Testis (tissue), 3 donors: ENCODE data around the gene AGXT. TPM values are rescaled to one million over a fixed set of nuclear protein-coding genes. Genes with fewer than 3 reads are reported as not detected.

Source experiments
- DNase-seq: peaks from one replicate; pipeline ENCODE4 v3.0.0-alpha.2; 2019
- H3K27ac ChIP-seq, 2 donors: fragments of 200-600 bp; sonication (generic); one replicate each; pipeline ENCODE4 v1.5.1; 2019
- H3K27me3 ChIP-seq: fragments of 200-600 bp; sonication (generic); one replicate; pipeline ENCODE4 v1.5.1; 2019
- H3K36me3 ChIP-seq: fragments of 200-600 bp; sonication (generic); one replicate; pipeline ENCODE4 v1.5.1; 2017; ENCODE audit warnings: low read depth; ENCODE audit errors: missing control alignments
- H3K4me1 ChIP-seq: fragments of 200-600 bp; sonication (generic); one replicate; pipeline ENCODE4 v1.5.1; 2019
- H3K4me3 ChIP-seq, 2 donors: fragments of 200-600 bp; sonication (generic); one replicate each; pipeline ENCODE4 v1.5.1; 2017 to 2019
- H3K9me3 ChIP-seq: fragments of 200-600 bp; sonication (generic); one replicate; pipeline ENCODE4 v1.5.1; 2017
- CTCF ChIP-seq, 3 experiments: fragments of 450-650 bp in 2 of 3; fragments of 200-600 bp in 1 of 3; sonication (generic) in 1 of 3; IDR thresholded peaks; one replicate each; pipeline ENCODE4 v1.5.1; 2016 to 2019; ENCODE audit warnings: antibody characterized with exemption in 3 of 3, mild to moderate bottlenecking in 2 of 3, moderate library complexity in 1 of 3
- POLR2A ChIP-seq: fragments of 450-650 bp; IDR thresholded peaks from one replicate; pipeline ENCODE4 v1.6.1; 2017; ENCODE audit warnings: antibody characterized with exemption, mild to moderate bottlenecking, moderate library complexity
- WGBS, 2 donors: methylation state at CpG; one replicate each; pipeline ENCODE4 v1.1.5; 2018; 5-methylcytosine and 5-hydroxymethylcytosine counted together
- intact Hi-C: fragments of 100-400 bp; cut with DNase I; formaldehyde crosslinking; loops from one replicate; pipeline ENCODE4 v1.15.1; 2023; ENCODE audit warnings: low total_unique reads
- polyA plus RNA-seq: library from polyadenylated mRNA; stranded (reverse); fragments of 350-450 nt; fragmentation: Illumina TruSeq; extraction: RNeasy Lipid Tissue Mini Kit (QIAGEN cat#74804); gene quantifications from one replicate; pipeline ENCODE4 v1.2.3, GENCODE V29; 2014; ENCODE audit warnings: low read depth, low replicate concordance; ENCODE audit not compliant: insufficient read depth
- total RNA-seq, 2 donors: library from RNA; depleted of rRNA; stranded (reverse); fragments of >200 nt; gene quantifications; one replicate each; pipeline ENCODE4 v1.2.3, GENCODE V29; 2016

AGXT gene
- total and polyA plus RNA-seq, 3 donors from 2014 or later, result 0.24 to 0.51 TPM; not detected in 1

- Histone ChIP-seq H3K9me3 (no peaks in the 10 kb centered on the region), H3K27me3 (no peaks in the 10 kb centered on the region), H3K27ac (no peak overlapping the region), H3K36me3 (no peaks in the 10 kb centered on the region), H3K4me1 (no peaks in the 10 kb centered on the region), H3K4me3 (no peak overlapping the region)
- no peak for DNase-seq
- WGBS, 2 donors, result 95% methylated on average over 3 to 8 of the region's 8 CpGs
- intact Hi-C loops, result no loop called here
- TF ChIP-seq POLR2A (no peak), CTCF (IDR thresholded peaks at IDR 0.05) (no peak)
Measured at GRCh38 chr2:240855670-240856069, 13.0 kb upstream of the AGXT start.

GRCh38 chr2:240856151-240856980 is 12.3 kb upstream of the AGXT start:
- no peaks in the 10 kb centered on the region for H3K27me3 ChIP-seq
- no peak overlapping the region for H3K4me3 ChIP-seq
- no peaks in the 10 kb centered on the region for H3K4me1 ChIP-seq
- no peaks in the 10 kb centered on the region for H3K9me3 ChIP-seq
- no peaks in the 10 kb centered on the region for H3K36me3 ChIP-seq
- TF ChIP-seq CTCF (IDR thresholded peaks at IDR 0.05) (no peak), POLR2A (no peak)
- WGBS, 2 donors, result 87 to 91% methylated on average over 7 to 21 of the region's 21 CpGs
- no peak for DNase-seq
- intact Hi-C loops, result no loop called here
- no peak overlapping the region for H3K27ac ChIP-seq

- no peaks in the 10 kb centered on the region for H3K36me3 ChIP-seq
- H3K4me3 ChIP-seq, result no peak overlapping the region
- 82 to 86% methylated on average over 10 to 21 of the region's 21 CpGs for WGBS, 2 donors
- no peaks in the 10 kb centered on the region for H3K4me1 ChIP-seq
- H3K27ac ChIP-seq, result no peak overlapping the region
- TF ChIP-seq POLR2A, result no peak
- TF ChIP-seq CTCF (IDR thresholded peaks at IDR 0.05), result no peak
- DNase-seq, result no peak
- no peaks in the 10 kb centered on the region for H3K9me3 ChIP-seq
- intact Hi-C loops, result no loop called here
- no peaks in the 10 kb centered on the region for H3K27me3 ChIP-seq
Measured at GRCh38 chr2:240857039-240858008, 11.3 kb upstream of the AGXT start.

GRCh38 chr2:240858321-240858720 is 10.3 kb upstream of the AGXT start:
- H3K4me3 ChIP-seq, result no peak overlapping the region
- 96 to 97% methylated on average over 13 of the region's 13 CpGs for WGBS, 2 donors
- H3K9me3 ChIP-seq, result no peaks in the 10 kb centered on the region

More at GRCh38 chr2:240858321-240858720, 10.3 kb upstream of the AGXT start:
- H3K27ac ChIP-seq, result no peak overlapping the region
- no peaks in the 10 kb centered on the region for H3K4me1 ChIP-seq
- no peaks in the 10 kb centered on the region for H3K27me3 ChIP-seq
- intact Hi-C loops, result no loop called here
- no peak for DNase-seq
- TF ChIP-seq CTCF (IDR thresholded peaks at IDR 0.05) (no peak), POLR2A (no peak)
- H3K36me3 ChIP-seq, result no peaks in the 10 kb centered on the region
